AML-193 (cell line): ENCODE data around the gene ARMH3.

Experiments used
- DNase-seq, 2 experiments: peaks; one replicate each; lab custom pipeline; 2025; lab: John Stamatoyannopoulos, UW

Gene ARMH3

DNA sequence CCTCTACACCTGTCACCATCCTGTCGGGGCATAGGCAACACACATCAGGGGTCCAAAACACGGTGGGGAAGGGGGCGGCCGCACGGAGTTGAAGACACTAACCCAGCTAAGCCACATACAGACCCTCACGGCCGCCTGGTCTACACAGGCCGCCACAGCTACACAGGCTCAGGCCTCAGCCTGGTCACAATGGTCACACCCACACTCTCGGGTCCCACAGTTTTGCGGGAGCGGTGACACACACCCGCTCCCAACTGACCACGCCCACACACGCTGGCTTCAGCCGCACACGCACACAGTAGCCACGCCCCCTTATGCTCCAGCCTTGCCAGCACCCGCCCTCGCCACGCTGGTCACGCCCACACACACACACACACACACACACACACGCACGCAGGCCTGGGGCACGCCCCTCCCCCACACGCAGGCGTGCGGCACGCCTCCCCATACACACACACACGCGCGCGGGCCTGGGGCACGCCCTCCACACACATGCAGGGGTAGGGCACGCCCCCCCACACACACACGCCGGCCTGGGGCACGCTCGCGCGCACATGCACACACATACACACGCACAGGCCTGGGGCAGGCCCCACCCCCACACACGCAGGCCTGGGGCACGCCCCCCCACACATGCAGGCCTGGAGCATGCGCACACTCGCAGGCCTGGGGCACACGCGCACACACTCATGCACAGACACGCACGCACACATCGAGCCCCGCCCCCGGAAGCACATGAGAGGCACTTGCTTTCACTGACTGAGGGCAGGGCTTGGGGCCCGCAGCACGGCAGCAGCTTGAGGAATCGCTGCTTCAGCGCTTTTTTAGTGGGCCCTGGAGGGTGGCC lies 225.4 kb downstream of the ARMH3 start:
- DNase-seq, result peak; percentile 75 to 81

DNA sequence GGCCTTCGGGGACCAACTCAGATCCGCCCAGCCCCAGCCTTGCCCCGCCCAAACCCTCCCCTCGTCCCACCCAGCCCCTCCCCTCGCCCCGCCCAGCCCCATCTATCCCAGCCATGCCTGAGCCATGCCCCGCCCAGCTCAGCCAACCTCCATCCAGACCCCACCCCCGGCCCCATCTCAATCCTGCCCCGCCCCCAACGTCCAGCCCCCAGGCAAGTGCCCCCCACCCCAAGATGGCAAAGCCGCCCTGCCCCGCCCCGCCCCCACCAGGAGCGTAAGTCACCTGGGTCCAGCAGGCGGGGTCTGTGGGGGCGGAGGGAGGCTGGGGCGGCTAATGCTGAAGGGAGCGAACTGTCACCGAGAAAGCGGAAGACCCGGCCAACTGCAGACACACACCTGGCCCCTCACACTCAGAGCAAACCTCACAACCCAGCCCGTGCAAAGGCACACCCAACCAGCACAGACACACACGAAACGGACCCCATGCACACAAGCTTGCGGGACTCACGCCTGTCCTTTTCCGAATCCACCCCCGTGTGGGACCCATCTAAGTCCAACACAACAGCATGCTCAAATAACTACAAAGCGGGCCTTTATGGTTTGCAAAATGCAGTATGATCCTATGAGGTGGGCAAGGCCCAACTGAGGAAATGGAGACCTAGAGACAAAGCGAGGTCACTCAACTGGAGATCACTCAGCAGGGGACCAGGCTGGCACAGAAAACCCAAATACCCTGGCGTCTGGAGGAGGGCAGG lies 226.2 kb downstream of the ARMH3 start:
- DNase-seq, result no peak

DNA sequence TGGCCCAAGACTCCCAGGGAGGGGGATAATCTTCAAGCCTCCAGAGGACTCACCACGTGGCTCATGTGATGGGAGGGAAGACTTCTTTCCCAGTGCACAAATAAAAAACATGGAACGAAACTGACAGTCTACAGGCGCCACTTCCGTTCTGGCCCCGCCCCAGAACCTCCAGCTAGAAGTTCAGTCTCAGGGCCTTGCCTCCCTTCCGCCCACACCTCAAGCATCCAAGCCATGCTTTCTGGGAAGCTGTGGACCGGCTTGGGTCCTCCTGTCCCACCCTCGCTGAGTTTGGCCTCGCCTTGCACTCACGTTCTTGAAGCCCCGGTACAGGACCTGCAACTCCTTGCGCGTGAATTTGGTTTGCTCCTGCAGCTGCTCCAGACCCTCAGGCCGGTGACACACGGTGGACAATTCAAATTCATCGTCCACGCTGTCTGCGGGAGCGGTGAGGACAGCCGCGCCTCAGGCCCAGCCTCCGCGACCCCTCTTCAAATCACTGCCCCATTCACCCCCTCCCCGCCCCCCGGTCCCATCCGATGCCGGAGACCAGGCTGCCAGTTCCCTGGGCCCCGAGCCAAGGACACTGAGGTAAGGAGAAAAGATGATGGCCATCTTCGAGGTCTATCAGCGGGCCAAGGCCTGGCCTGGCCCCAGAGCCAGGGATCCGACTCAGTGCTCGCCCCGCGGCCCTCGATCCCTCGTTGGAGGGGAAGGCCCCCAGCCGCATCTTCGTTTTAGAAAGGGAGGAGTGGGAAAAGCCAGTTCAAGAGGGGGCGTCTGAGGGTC lies 227.0 kb downstream of the ARMH3 start:
- DNase-seq, result no peak

DNA sequence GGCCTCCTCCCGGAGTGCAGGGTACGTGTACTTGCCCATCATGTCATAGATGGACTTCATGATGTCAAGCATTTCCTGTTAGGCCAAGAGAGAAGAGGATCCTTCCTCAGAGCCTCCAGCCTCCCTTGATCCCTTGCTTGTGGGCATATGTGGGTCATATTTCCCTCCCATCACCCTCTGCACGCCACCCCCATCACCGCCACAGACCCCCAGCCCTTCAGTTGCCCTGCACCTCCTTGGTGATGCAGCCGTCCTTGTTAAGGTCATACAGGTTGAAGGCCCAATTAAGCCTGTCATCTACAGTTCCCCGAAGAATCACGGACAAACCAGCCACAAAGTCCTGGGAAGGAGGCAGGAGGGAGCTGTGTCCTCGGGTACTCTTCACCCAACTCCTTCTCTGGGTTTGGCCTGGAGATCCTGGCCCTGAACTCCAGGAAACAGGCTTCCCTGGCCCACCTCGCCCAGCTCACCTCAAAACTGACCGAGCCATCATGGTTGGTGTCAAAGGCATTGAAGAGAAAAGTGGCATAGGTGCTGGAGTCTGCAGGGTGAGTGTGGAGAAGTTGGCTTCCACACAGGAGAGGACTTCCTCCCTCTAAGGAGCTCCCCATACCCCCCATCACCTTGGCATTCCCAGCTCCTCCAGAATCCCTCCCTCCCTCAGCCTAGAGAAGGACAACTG lies 227.9 kb downstream of the ARMH3 start:
- no peak for DNase-seq

DNA sequence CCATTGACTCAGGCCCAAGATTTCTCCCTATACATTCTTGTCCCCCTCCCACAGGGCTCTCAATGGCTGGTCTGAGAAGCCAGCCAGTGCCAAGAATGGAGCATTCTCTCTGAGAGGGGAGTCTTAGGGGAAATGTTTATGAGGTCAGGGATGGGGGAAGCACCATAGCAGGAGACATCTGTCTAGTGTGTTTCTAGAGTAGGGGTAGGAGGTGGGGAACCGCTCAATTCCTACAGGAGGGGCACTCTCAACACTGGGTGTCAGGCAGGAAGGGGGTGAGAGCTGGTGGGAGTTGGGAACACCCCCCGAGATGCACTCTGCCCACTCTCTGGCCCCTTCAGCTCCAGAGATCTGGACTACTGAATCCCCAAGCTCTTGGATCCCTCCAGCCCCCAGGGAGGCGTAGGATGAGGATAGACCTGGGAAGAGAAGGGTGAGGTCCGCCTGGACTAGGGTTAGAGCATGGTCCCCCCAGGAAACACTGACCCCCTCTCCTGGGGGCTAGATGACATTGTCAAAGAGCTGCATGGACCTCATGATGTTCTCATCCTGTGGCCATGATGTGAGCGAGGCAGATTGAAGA lies 229.0 kb downstream of the ARMH3 start:
- DNase-seq, result no peak

DNA sequence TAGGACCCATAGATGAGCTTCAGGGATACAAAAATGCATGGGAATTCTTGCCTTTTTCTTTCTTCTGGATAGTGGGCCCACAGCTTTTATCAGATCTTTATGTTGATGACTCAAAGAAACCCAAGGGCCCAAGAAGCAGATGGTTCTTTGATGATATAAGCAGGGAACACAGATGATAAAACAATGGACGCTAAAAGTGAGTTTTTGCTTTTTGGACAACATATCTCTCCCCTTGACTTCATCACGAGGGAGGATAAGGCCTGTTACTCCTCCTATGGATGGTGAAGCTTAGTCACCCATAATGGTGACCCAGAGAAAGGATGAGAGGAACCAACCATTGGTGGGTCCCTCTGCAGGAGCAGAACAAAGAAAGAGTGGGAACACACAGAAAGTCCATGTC lies 231.2 kb downstream of the ARMH3 start:
- no peak for DNase-seq

DNA sequence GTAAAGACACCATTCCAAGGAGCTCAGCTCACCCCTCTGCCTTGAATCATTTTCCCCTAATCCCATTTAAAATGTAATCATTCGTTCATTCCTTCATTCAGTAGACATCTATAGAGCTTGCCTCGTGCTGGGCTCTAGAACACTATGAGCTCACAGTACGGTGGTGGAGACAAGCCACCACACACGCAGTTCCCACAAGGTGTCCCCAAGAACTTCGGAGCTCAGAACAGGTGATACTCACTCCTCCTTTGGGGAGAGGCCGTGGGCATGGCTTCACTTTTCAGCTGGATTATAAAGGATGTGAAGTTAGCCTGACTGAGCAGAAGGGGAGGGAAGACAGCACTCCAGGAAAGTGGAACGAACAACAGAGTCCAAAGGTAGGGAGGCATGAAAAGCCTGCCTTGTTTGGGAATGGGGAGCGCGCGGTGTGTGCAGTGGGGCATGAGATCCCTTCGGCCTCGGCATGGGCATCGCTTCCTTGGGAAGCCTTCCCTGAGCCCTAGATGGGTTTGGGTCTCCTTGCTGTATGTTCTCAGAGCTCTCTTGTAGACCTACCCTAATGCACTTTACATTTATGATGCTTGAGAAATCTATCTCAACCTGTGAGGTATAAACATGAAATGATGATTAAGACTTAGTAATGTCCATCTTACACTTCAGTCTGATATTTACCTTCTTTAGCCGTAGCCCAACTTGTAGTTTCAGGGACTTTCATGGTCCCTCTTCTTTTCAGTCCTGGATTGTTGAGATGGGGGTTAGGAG lies 236.9 kb downstream of the ARMH3 start:
- DNase-seq, result peak; percentile 62 to 68

DNA sequence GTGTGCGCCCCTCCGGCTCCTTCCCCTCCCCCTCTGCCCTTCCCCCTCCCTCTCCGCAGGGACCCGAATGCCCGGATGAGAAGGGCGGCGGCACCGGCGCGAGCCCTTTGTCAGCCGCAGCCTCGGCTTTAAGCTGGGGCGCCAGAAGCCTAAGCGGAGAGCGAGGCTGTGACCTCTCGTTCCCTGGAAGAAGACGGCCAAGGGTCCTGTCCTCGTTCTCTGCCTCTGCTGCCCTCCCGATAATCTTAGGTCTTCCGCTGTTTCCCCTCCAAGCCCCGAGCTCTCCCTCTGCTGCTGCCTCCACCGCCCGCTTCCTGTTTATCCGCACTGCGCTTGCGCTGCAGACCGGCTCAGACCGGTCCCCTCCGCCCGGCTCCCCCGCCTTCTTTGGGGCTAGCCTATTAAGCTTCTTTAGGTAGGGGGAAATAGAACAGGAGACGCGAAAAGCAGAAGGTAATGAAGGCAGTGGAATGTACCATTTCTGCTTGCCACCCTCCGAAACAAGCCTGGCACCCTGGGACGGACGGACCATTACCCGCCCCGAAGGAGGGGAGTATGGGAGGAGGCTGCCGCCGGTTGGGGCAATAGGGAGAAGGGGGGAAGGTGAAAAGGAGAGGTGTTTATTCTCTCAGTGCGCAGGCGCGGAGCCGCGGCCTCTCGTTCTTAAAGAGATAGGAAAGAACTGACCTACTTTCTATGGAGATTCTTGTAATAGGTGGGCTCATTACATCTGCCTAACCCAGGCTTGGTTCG lies 237.7 kb downstream of the ARMH3 start, which contains the start of gene OGA:
OGA (minus strand) TSS at position 326 of the 753 bp plus-strand sequence. CDS start 422 bp downstream, outside the sequence.
- peak; percentile 98 to 99 for DNase-seq

DNA sequence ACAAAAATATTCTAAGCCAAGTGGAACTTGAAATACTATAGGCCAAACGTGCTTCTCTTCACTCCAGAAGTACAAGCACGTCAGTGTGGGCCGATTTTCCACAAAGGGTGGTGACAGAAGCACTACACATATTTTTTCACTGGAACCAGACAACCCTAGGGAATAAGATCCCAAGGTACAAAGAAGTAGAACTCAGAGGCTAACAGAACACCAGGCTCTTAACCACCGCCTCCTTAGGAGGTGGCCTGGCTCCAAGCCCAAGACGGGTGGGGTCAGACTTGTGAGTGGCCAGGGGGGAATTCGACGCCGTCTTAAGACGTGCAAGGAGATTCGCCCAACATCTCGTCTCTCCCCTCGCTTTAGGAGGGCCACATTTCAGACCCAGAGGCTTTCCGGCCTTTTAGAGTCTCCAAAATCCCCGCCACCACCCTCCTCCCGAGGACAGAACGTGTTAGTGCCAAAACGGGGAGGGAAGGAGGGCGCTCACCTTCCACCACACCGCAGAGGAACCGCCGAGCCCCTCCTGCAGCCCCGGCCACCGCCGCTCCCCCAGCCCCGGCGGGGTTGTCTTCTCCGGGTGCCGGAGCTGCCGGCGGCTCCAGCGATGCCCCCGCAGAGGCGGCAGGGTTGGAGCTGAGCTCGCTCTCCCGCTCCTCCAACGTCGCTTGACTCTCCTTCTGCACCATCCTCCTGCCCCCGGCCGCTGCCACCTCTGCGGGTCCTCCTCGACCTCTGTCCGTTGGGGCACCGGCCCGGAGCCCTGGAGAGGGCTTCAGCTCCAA lies 238.4 kb downstream of the ARMH3 start:
- peak; percentile 30 to 48 for DNase-seq

DNA sequence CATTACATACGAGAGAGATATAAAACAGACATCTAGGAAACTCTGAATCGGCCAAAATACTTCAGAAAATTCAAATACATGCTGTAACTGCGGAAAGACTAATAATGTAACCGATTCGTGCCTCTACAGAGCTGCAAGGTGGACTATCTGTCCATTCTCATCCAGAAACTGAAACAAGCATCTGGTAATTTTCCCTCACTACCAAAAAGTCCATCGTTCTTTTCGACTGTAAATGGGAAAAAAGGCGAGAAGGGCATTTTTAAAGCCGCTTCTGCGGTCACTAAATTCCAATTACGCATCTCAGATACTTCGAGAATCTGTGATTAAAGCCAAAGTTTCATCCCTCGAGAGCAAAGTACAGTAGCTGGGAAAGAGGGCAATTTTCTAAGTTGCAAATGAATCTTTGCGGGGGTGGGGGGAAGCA lies 239.0 kb downstream of the ARMH3 start:
- DNase-seq, result no peak

DNA sequence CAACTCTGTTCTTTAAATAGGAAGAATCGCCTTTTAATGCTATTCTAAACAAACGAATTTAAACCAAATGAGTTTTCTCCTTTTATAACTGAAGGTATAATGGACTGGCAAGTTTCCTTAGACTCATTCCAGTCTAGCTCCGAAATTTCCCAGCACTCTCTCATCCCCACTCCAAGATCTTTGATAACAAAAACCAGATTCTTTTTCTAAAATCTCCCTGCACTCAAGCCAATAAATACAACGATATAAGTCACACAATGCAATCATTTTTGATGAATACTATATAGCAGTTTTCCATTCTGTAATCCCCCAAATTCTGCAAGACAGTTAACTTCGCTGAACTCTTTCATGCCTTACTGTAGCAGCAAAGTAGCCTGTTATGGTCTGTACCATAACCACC lies 239.6 kb downstream of the ARMH3 start:
- no peak for DNase-seq

DNA sequence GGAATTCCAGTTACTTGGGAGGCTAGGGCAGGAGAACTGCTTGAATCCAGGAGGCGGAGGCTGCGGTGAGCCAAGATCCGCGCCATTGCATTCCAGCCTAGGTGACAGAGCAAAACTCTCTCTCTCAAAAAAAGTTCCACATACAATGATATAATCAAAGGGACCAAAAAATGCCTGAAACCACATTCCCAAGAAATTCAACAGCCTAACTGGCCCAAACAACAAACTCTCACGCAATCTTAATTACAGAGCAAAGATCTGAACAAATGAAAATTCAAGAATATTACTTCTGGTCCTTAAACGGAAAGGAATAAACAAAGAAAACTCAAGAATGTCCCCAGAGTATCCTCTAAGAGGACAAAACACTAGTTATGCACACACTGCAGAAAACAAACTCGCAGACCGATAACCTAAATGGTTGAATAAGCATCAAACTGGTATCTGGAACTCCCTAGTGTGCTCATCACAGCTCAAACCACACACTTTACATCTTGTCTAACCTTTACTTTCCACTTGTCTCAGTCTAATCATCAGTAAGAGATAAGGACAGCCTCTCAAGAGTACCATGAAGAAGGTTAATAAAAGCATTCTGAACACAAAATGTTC lies 241.4 kb downstream of the ARMH3 start:
- no peak for DNase-seq

DNA sequence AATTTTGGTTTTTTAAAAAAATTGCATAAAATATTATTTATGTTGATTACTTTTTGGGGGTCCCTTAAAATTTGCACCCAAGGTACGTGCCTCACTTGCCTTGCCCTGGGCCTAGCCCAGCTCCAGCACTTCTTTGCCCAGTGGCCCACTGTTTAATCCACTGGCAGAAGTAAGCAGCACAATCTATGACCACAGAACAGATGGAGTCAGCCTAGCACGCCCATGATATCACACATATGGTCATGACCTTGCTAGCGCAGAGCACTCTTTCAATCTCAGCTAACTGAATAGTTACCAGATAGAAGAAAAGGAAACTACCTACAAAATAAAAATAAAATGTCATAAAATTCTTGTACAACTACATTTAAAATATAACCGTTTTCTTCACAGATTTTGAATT lies 243.4 kb downstream of the ARMH3 start:
- no peak for DNase-seq

DNA sequence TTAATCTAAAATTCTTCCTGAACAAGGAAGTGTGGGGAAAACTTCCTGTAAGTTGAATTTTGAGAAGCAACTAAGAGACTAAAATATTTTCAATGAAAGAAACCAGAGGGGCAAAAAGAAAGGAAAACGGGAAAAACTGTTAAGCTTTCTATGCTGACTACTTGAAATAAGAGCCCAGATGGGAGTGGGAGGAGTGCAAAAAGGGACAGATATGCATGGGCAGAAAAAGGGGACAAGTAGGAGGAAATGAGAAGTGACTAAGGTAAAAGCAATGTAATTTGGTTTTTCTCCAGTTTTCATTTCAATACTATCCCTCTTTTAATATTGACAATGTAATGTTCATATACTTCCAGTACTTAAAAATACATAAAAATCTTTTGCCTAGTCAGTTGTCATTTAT lies 248.8 kb downstream of the ARMH3 start:
- no peak for DNase-seq

DNA sequence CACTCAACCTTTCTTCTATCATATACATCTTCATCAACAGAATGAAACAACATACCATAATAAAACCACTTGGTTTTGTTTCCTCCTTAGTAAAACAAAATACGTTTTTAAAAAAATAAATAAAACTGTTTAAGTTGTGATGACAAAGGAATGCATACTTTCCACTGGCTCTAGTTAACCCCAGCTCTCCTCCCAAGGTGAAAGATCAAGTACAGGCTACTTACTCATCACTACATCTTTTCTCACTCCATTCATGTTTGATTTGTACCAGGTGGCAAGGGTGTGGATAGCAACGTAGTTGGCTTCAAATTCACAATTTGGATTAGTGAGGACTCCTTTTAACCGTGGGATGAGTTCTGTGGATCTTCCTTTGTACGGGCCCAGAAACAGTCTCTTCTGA lies 252.5 kb downstream of the ARMH3 start:
- DNase-seq, result no peak

DNA sequence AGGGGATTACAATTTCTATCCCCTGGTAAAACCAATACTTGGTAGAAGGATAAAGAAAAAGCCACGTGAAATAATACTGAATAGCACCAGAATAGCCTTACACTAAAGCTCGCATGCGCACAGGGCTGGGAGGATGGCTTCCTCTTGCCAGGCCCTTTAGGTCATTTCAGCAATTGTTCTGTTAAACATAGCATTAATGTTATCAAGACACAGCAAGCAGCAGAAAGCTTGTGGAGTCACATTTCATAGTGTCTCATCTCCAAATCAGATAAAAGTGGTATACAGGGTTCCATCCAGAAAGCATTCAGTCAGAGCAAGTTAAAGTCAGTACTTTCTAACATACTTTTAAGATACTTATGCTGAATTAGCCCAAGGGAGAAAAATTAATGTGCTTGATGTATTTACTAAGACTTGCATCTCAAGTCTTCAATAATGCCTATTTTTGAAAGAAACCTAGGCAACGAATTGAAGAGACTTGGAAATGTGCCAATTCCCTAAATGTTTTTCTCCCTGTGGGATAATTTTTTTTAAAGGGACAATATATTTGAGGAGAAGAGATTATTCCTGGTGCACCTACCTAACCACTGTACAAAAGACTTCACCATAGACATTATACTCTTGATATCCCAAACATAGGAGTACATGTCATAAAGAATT lies 258.4 kb downstream of the ARMH3 start:
- DNase-seq, result no peak
